Activated T-cell treated with anti-CD3 and anti-CD28 coated beads, Interleukin-2, amount 50 U/mL, for 24 hours (primary cell): Measurements from ENCODE around the gene COQ5.
A peak's percentile ranks its signal among the peaks of the same experiment; 100 is the strongest.
"Not testable (repeated sequence)": the region's sequence is repeated elsewhere in the genome, so short reads cannot be mapped to it uniquely, and the experiment has no call there.

Experiments used
- DNase-seq: peaks from one replicate; pipeline ENCODE4 v3.0.0-alpha.2; 2020
- H3K27ac Mint-ChIP-seq: 2 replicates; pipeline ENCODE4 v1.8.0; 2020; ENCODE audit warnings: mild to moderate bottlenecking, mixed read lengths
- H3K27me3 Mint-ChIP-seq: 2 replicates; pipeline ENCODE4 v1.8.0; 2020; ENCODE audit warnings: mixed read lengths
- H3K36me3 Mint-ChIP-seq: 2 replicates; pipeline ENCODE4 v1.8.0; 2020; ENCODE audit warnings: low read depth, mixed read lengths
- H3K4me1 Mint-ChIP-seq: 2 replicates; pipeline ENCODE4 v1.8.0; 2020; ENCODE audit warnings: low read depth, mixed read lengths
- H3K4me3 Mint-ChIP-seq: 2 replicates; pipeline ENCODE4 v1.8.0; 2020; ENCODE audit warnings: mild to moderate bottlenecking, moderate library complexity, mixed read lengths
- H3K9me3 Mint-ChIP-seq: 2 replicates; pipeline ENCODE4 v1.8.0; 2020; ENCODE audit warnings: mixed read lengths

COQ5 gene

GRCh38 chr12:120497524-120498150 lies 31.3 kb downstream of the COQ5 start:
- H3K9me3 Mint-ChIP-seq = no peaks in the 10 kb centered on the region
- H3K4me1 Mint-ChIP-seq = peaks cover 30% of the 10 kb centered on the region
- H3K27me3 Mint-ChIP-seq = no peaks in the 10 kb centered on the region
- H3K27ac Mint-ChIP-seq = peak overlapping the region; percentile 95
- peaks cover 55% of the 10 kb centered on the region for H3K36me3 Mint-ChIP-seq
- no peak for DNase-seq
- peak overlapping the region; percentile 89 for H3K4me3 Mint-ChIP-seq

- peaks cover 30% of the 10 kb centered on the region for H3K4me1 Mint-ChIP-seq
Measured at GRCh38 chr12:120496413-120497340, 32.3 kb downstream of the COQ5 start.

GRCh38 chr12:120495731-120496412 lies 33.1 kb downstream of the COQ5 start, which contains the start of gene DYNLL1:
DYNLL1 (plus strand) TSS chr12:120496113; CDS start chr12:120496422, 309 bp downstream.
- Mint-ChIP-seq H3K4me3 (peak within 1 kb of the TSS; percentile 89), H3K36me3 (peaks cover 41% of the 10 kb centered on the region), H3K27ac (peak within 1 kb of the TSS; percentile 95), H3K27me3 (no peaks in the 10 kb centered on the region), H3K9me3 (no peaks in the 10 kb centered on the region), H3K4me1 (peaks cover 30% of the 10 kb centered on the region)
- peak; percentile 99 for DNase-seq

More at GRCh38 chr12:120496413-120497340, 32.3 kb downstream of the COQ5 start:
- Mint-ChIP-seq H3K9me3 (no peaks in the 10 kb centered on the region), H3K27ac (peak overlapping the region; percentile 95), H3K36me3 (peaks cover 47% of the 10 kb centered on the region), H3K27me3 (no peaks in the 10 kb centered on the region), H3K4me3 (peak overlapping the region; percentile 89)
- DNase-seq = no peak

GRCh38 chr12:120495186-120495730 lies 33.7 kb downstream of the COQ5 start:
- Mint-ChIP-seq H3K4me1 (peaks cover 28% of the 10 kb centered on the region), H3K4me3 (peak overlapping the region; percentile 89), H3K9me3 (no peaks in the 10 kb centered on the region), H3K27ac (peak overlapping the region; percentile 95), H3K27me3 (no peaks in the 10 kb centered on the region), H3K36me3 (peaks cover 35% of the 10 kb centered on the region)
- DNase-seq = no peak

- Mint-ChIP-seq H3K9me3 (no peaks in the 10 kb centered on the region), H3K36me3 (peaks cover 8% of the 10 kb centered on the region), H3K27ac (no peak overlapping the region), H3K4me3 (no peak overlapping the region), H3K27me3 (no peaks in the 10 kb centered on the region), H3K4me1 (peaks cover 10% of the 10 kb centered on the region)
- DNase-seq = no peak
Measured at GRCh38 chr12:120490833-120491512, 38.0 kb downstream of the COQ5 start.

GRCh38 chr12:120490325-120490724 lies 38.6 kb downstream of the COQ5 start:
- H3K4me1 Mint-ChIP-seq = peaks cover 6% of the 10 kb centered on the region
- H3K4me3 Mint-ChIP-seq = no peak overlapping the region
- no peak for DNase-seq
- H3K9me3 Mint-ChIP-seq = no peaks in the 10 kb centered on the region
- peaks cover 8% of the 10 kb centered on the region for H3K36me3 Mint-ChIP-seq
- H3K27ac Mint-ChIP-seq = no peak overlapping the region
- no peaks in the 10 kb centered on the region for H3K27me3 Mint-ChIP-seq

- Mint-ChIP-seq H3K36me3 (peaks cover 8% of the 10 kb centered on the region), H3K4me3 (no peak overlapping the region), H3K27ac (no peak overlapping the region), H3K4me1 (no peaks in the 10 kb centered on the region), H3K9me3 (no peaks in the 10 kb centered on the region), H3K27me3 (no peaks in the 10 kb centered on the region)
- no peak for DNase-seq
Measured at GRCh38 chr12:120489018-120489417, 39.9 kb downstream of the COQ5 start.

- no peaks in the 10 kb centered on the region for H3K27me3 Mint-ChIP-seq
- no peak for DNase-seq
- H3K36me3 Mint-ChIP-seq = peaks cover 8% of the 10 kb centered on the region
- H3K9me3 Mint-ChIP-seq = no peaks in the 10 kb centered on the region
- no peaks in the 10 kb centered on the region for H3K4me1 Mint-ChIP-seq
- H3K27ac Mint-ChIP-seq = no peak overlapping the region
- no peak overlapping the region for H3K4me3 Mint-ChIP-seq
Measured at GRCh38 chr12:120488057-120488640, 40.8 kb downstream of the COQ5 start.

GRCh38 chr12:120487552-120487951 lies 41.4 kb downstream of the COQ5 start:
- not testable (repeated sequence) for DNase-seq, H3K9me3 Mint-ChIP-seq, H3K36me3 Mint-ChIP-seq

GRCh38 chr12:120485961-120486881 lies 42.7 kb downstream of the COQ5 start:
- DNase-seq = no peak

More at GRCh38 chr12:120487552-120487951, 41.4 kb downstream of the COQ5 start:
- H3K4me1 Mint-ChIP-seq, H3K27me3 Mint-ChIP-seq, H3K27ac Mint-ChIP-seq, H3K4me3 Mint-ChIP-seq: not testable (repeated sequence)

GRCh38 chr12:120483621-120484020 lies 45.3 kb downstream of the COQ5 start:
- no peak overlapping the region for H3K27ac Mint-ChIP-seq
- peaks cover 8% of the 10 kb centered on the region for H3K4me1 Mint-ChIP-seq
- H3K4me3 Mint-ChIP-seq = no peak overlapping the region
- no peak for DNase-seq
- H3K36me3 Mint-ChIP-seq = peaks cover 13% of the 10 kb centered on the region
- no peaks in the 10 kb centered on the region for H3K27me3 Mint-ChIP-seq
- no peaks in the 10 kb centered on the region for H3K9me3 Mint-ChIP-seq

More at GRCh38 chr12:120485961-120486881, 42.7 kb downstream of the COQ5 start:
- Mint-ChIP-seq H3K27ac (no peak overlapping the region), H3K9me3 (no peaks in the 10 kb centered on the region), H3K4me3 (no peak overlapping the region), H3K36me3 (peaks cover 13% of the 10 kb centered on the region), H3K27me3 (no peaks in the 10 kb centered on the region), H3K4me1 (peaks cover 3% of the 10 kb centered on the region)

GRCh38 chr12:120481022-120481767 lies 47.8 kb downstream of the COQ5 start:
- Mint-ChIP-seq H3K4me3 (no peak overlapping the region), H3K9me3 (no peaks in the 10 kb centered on the region), H3K27me3 (no peaks in the 10 kb centered on the region), H3K4me1 (peaks cover 8% of the 10 kb centered on the region), H3K36me3 (peaks cover 5% of the 10 kb centered on the region), H3K27ac (no peak overlapping the region)
- no peak for DNase-seq
